ENCODE results near the gene FHOD3.

Gene FHOD3

DNA sequence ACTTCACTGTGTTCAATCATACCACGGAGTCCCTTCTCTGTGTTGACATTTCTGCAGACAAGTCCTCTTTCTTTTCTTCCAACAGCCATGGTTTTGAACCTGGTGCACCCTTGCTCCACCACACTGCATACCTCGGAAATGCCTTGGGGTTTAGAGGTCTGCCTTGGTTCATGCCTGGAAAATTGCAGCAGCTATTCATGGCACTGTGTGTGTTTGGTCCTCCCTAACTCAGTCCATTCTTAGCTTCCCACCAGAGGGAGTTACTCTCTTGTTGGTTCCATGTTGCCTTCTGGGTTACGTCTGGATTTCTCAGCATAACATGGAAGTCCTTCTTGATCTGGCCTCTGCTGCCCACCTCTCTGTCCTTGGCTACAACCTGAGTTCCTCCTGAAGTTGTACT, 206.0 kb downstream of the FHOD3 start:
- DNase-seq (ENCODE audit: low read depth in 1 of 2, low spot score in 1 of 2), result no peak

DNA sequence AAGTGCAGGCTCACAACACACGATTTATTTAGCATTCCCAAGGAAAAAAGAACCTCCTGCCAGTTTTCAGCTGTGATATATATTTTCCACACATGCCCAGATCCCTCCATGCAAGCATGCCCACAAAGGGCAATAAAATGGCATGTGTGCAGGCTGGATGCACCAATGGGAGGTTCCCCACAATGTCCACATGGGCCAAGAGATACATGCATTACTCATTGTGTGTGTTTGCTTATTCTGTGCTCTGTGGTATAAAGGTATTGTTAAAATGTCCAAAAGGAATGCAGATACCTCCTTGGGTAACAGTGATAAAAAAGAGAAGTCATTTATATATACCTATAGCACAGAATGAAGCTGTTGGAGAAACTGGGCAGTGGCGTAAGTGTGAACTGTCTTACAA, 207.4 kb downstream of the FHOD3 start:
- H3K27ac ChIP-seq (replicated peaks), result no peak overlapping the region
- peaks cover 1% of the 10 kb centered on the region for H3K27me3 ChIP-seq (ENCODE audit: insufficient read depth, poor library complexity, severe bottlenecking)
- no peak overlapping the region for H3K4me3 ChIP-seq (replicated peaks; ENCODE audit: insufficient read depth, low read length)
- TF ChIP-seq, protein P1, sequence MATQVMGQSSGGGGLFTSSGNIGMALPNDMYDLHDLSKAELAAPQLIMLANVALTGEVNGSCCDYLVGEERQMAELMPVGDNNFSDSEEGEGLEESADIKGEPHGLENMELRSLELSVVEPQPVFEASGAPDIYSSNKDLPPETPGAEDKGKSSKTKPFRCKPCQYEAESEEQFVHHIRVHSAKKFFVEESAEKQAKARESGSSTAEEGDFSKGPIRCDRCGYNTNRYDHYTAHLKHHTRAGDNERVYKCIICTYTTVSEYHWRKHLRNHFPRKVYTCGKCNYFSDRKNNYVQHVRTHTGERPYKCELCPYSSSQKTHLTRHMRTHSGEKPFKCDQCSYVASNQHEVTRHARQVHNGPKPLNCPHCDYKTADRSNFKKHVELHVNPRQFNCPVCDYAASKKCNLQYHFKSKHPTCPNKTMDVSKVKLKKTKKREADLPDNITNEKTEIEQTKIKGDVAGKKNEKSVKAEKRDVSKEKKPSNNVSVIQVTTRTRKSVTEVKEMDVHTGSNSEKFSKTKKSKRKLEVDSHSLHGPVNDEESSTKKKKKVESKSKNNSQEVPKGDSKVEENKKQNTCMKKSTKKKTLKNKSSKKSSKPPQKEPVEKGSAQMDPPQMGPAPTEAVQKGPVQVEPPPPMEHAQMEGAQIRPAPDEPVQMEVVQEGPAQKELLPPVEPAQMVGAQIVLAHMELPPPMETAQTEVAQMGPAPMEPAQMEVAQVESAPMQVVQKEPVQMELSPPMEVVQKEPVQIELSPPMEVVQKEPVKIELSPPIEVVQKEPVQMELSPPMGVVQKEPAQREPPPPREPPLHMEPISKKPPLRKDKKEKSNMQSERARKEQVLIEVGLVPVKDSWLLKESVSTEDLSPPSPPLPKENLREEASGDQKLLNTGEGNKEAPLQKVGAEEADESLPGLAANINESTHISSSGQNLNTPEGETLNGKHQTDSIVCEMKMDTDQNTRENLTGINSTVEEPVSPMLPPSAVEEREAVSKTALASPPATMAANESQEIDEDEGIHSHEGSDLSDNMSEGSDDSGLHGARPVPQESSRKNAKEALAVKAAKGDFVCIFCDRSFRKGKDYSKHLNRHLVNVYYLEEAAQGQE (IDR thresholded peaks at IDR 0.05; ENCODE audit: insufficient replicate concordance, low read depth), result no peak
- TF ChIP-seq GABPA (IDR thresholded peaks at IDR 0.05; ENCODE audit: low read depth) (no peak), POLR2AphosphoS5 (IDR thresholded peaks at IDR 0.05; ENCODE audit: low read depth) (no peak), SPI1 (IDR thresholded peaks at IDR 0.05; ENCODE audit: borderline replicate concordance, low read depth) (no peak)
- TF ChIP-seq, protein P2, sequence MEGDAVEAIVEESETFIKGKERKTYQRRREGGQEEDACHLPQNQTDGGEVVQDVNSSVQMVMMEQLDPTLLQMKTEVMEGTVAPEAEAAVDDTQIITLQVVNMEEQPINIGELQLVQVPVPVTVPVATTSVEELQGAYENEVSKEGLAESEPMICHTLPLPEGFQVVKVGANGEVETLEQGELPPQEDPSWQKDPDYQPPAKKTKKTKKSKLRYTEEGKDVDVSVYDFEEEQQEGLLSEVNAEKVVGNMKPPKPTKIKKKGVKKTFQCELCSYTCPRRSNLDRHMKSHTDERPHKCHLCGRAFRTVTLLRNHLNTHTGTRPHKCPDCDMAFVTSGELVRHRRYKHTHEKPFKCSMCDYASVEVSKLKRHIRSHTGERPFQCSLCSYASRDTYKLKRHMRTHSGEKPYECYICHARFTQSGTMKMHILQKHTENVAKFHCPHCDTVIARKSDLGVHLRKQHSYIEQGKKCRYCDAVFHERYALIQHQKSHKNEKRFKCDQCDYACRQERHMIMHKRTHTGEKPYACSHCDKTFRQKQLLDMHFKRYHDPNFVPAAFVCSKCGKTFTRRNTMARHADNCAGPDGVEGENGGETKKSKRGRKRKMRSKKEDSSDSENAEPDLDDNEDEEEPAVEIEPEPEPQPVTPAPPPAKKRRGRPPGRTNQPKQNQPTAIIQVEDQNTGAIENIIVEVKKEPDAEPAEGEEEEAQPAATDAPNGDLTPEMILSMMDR (IDR thresholded peaks at IDR 0.05; ENCODE audit: insufficient read depth, low read length), result no peak
- no peak for DNase-seq (ENCODE audit: low read depth in 1 of 2, low spot score in 1 of 2)

More for the DNA sequence above, 206.0 kb downstream of the FHOD3 start:
- Histone ChIP-seq H3K4me3 (replicated peaks; ENCODE audit: insufficient read depth, low read length) (no peak overlapping the region), H3K27ac (replicated peaks) (no peak overlapping the region), H3K27me3 (ENCODE audit: insufficient read depth, poor library complexity, severe bottlenecking) (no peaks in the 10 kb centered on the region)
- TF ChIP-seq, protein P1 (IDR thresholded peaks at IDR 0.05; ENCODE audit: insufficient replicate concordance, low read depth), result no peak
- TF ChIP-seq SPI1 (IDR thresholded peaks at IDR 0.05; ENCODE audit: borderline replicate concordance, low read depth), result no peak

DNA sequence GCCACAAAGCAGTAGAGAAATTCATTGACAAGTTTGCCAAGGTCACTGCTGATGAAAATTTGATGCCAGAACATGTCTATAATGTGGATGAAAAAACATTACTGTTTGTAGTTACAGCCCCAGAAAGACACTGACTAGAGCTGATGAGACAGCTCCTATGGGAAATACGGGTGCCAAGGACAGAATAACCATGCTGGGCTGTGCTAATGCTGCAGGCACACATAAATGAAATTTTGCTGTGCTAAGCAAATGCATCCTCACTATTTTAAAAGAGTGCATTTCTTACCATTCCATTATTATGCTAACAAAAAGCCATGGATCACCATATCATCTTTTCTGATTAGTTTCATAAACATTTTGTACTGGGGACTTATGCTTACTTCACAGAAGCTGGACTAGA, 208.2 kb downstream of the FHOD3 start:
- DNase-seq (ENCODE audit: low read depth in 1 of 2, low spot score in 1 of 2), result no peak
- TF ChIP-seq, protein P1 (IDR thresholded peaks at IDR 0.05; ENCODE audit: insufficient replicate concordance, low read depth), result no peak
- TF ChIP-seq POLR2AphosphoS5 (IDR thresholded peaks at IDR 0.05; ENCODE audit: low read depth), result no peak
- peaks cover 6% of the 10 kb centered on the region for H3K27me3 ChIP-seq (ENCODE audit: insufficient read depth, poor library complexity, severe bottlenecking)
- no peak overlapping the region for H3K27ac ChIP-seq (replicated peaks)
- H3K4me3 ChIP-seq (replicated peaks; ENCODE audit: insufficient read depth, low read length), result no peak overlapping the region

DNA sequence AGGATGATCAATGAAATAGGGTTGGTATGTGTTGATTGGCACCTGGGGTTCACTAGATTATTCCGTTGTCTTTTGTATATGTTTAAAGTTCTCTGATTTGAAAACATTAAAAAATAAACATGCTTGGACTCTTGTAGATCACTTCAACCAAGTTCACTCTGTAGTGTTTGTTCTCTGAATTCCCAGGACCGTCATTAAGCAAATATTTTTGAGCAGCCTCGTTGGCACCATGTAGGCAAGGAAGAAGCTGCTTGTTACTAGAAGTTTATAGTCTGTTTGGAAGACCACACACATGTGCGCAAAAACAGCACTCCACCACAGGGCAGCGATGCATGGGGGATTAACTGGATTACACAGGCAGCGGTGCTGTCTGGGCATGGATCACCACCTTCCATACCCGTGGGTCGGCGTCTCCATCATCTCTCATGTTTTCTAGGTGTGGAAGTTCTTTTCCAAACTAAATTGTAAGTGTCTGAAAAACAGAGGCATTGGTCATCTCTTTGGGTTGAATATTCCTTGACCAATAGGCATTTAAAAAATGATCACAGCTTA, 212.2 kb downstream of the FHOD3 start:
- H3K4me3 ChIP-seq (replicated peaks; ENCODE audit: insufficient read depth, low read length), result no peak overlapping the region
- TF ChIP-seq SPI1 (IDR thresholded peaks at IDR 0.05; ENCODE audit: borderline replicate concordance, low read depth), result no peak
- TF ChIP-seq, protein P1 (IDR thresholded peaks at IDR 0.05; ENCODE audit: insufficient replicate concordance, low read depth), result no peak
- TF ChIP-seq, protein P2 (IDR thresholded peaks at IDR 0.05; ENCODE audit: insufficient read depth, low read length), result no peak
- TF ChIP-seq GABPA (IDR thresholded peaks at IDR 0.05; ENCODE audit: low read depth), result no peak
- TF ChIP-seq POLR2AphosphoS5 (IDR thresholded peaks at IDR 0.05; ENCODE audit: low read depth), result no peak
- no peak overlapping the region for H3K27ac ChIP-seq (replicated peaks)
- no peak for DNase-seq (ENCODE audit: low read depth in 1 of 2, low spot score in 1 of 2)
- peaks cover 11% of the 10 kb centered on the region for H3K27me3 ChIP-seq (ENCODE audit: insufficient read depth, poor library complexity, severe bottlenecking)
